PFSK-1 (cell line): Measurements from ENCODE around the gene DISP2.

Experiments
- POLR2AphosphoS5 ChIP-seq: IDR thresholded peaks from 2 replicates; pipeline ENCODE4 v1.6.1; 2012; ENCODE audit warnings: low read depth, mild to moderate bottlenecking, control low read depth, low read length, moderate library complexity
- REST ChIP-seq, 2 experiments: IDR thresholded peaks; 2 replicates each; pipeline versions ENCODE4 v1.6.1 to v1.8.0; 2011 to 2012; ENCODE audit warnings: low read depth in 2 of 2, low read length in 2 of 2, control low read depth in 1 of 2, inconsistent platforms in 1 of 2, mild to moderate bottlenecking in 1 of 2, moderate library complexity in 1 of 2; ENCODE audit not compliant: insufficient read depth in 1 of 2
- SIN3A ChIP-seq: IDR thresholded peaks from 2 replicates; pipeline ENCODE4 v1.6.1; 2012; ENCODE audit warnings: mild to moderate bottlenecking, low read length, moderate library complexity, borderline replicate concordance; ENCODE audit not compliant: insufficient read depth
- TAF1 ChIP-seq: IDR thresholded peaks from 2 replicates; pipeline ENCODE4 v1.6.1; 2012; ENCODE audit warnings: low read length, control low read depth, borderline replicate concordance; ENCODE audit not compliant: insufficient read depth

DNA sequence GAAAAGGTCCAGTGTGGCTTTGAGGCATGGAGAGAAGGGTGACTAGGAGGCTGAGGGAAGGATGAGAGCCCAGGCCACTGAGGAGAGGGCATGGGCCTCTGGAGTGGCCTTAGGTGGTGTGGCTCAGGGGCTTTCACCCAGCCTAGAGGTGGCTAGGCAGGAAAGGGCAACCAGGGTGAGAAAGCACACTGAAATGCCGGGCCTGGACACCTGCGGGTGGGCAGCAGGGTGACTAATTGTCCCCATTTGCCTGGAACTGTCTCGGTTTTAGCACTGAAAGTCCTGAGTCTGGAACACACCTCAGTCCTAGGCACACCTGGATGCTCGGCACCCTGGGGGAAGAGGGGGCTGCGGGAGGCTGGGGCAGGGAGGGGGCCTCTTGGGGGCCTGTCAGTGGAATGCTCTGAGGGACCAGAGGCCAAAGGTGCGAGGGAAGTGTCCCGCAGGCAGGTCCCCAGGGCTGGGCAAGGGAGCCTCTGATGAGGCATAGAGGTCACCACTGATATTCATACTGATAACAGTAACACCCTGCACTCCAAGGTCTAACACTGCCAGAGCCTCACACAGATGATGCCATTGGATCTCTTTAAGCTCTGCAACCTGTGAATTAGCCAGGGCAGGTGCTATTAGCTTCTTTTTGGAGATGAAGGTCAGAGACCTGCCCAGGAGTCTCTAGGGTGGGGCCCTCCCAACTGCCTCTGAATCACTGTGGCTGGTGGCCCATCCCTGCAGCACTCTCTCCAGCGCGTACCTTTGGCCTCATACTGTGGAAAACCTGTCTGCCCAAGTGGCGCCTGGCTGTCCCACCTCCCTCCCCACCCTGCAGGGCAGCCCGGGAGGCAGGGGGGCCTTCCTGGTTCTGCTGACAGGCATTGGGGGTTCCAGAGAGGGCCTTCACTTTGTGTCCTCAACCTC lies 10.2 kb upstream of the DISP2 start:
- TF ChIP-seq POLR2AphosphoS5 (no peak), TAF1 (no peak), SIN3A (no peak), REST (IDR thresholded peaks at IDR 0.05; ENCODE audit: insufficient read depth in 1 of 2, low read depth in 2 of 2, low read length in 2 of 2) (no peak)
